HEK293 (cell line): Measurements from ENCODE around the gene LRRC23.

Experiments used
- CTCF ChIA-PET: fragments of 350-600 bp; formaldehyde crosslinking; extraction: SDS; loops from one replicate; lab custom pipeline; 2021; ENCODE audit warnings: antibody characterized with exemption; lab: Yijun Ruan, JAX
- POLR2A ChIA-PET: fragments of 300-600 bp; formaldehyde crosslinking; extraction: SDS; loops from one replicate; lab custom pipeline; 2020; ENCODE audit warnings: antibody characterized with exemption, inconsistent platforms; lab: Yijun Ruan, JAX
- H3K27ac ChIP-seq: fragments of 200-500 bp; sonication (Bioruptor generic); 2 replicates; pipeline ENCODE4 v1.5.1; 2014; ENCODE audit warnings: low read depth, low read length, control low read depth, inconsistent platforms; ENCODE audit errors: extremely low read depth
- H3K36me3 ChIP-seq, 2 experiments: fragments of 200-500 bp in 1 of 2; sonication (Bioruptor generic) in 1 of 2; 1 replicate in 1 of 2; 2 replicates in 1 of 2; pipeline ENCODE4 v1.5.1; 2014 to 2017; ENCODE audit warnings: inconsistent platforms in 2 of 2, low read length in 2 of 2; ENCODE audit not compliant: control insufficient read depth in 2 of 2, insufficient read depth in 1 of 2
- H3K4me1 ChIP-seq: fragments of 200-500 bp; sonication (Bioruptor generic); 2 replicates; pipeline ENCODE4 v1.5.1; 2014; ENCODE audit warnings: mild to moderate bottlenecking, low read length, inconsistent platforms; ENCODE audit not compliant: control insufficient read depth, insufficient read depth
- H3K4me3 ChIP-seq: 2 replicates; pipeline ENCODE4 v1.5.1; 2011; ENCODE audit warnings: low read depth, mild to moderate bottlenecking, control low read depth, low read length, moderate library complexity
- H3K9me3 ChIP-seq: fragments of 200-500 bp; sonication (Bioruptor generic); 2 replicates; pipeline ENCODE4 v1.5.1; 2014; ENCODE audit warnings: low read depth, low read length, inconsistent platforms; ENCODE audit not compliant: control insufficient read depth, insufficient read depth
- GFI1B ChIP-seq: fragments of 450-650 bp; formaldehyde crosslinking; IDR thresholded peaks from 2 replicates; pipeline ENCODE4 v1.5.1; 2016; ENCODE audit warnings: missing biosample characterization, missing genetic modification characterization
- SP3 ChIP-seq: fragments of 450-650 bp; formaldehyde crosslinking; IDR thresholded peaks from 2 replicates; pipeline ENCODE4 v1.5.1; 2016; ENCODE audit warnings: missing biosample characterization, missing genetic modification characterization
- ZBTB6 ChIP-seq: fragments of 450-650 bp; formaldehyde crosslinking; IDR thresholded peaks from 2 replicates; pipeline ENCODE4 v1.5.1; 2017; ENCODE audit warnings: missing biosample characterization, missing genetic modification characterization
- ZNF112 ChIP-seq: fragments of 450-650 bp; formaldehyde crosslinking; IDR thresholded peaks from 2 replicates; pipeline ENCODE4 v1.5.0; 2017; ENCODE audit warnings: missing biosample characterization, missing genetic modification characterization
- ZNF140 ChIP-seq: fragments of 450-650 bp; formaldehyde crosslinking; IDR thresholded peaks from 2 replicates; pipeline ENCODE4 v1.5.1; 2016; ENCODE audit warnings: missing biosample characterization, missing genetic modification characterization
- ZNF404 ChIP-seq: fragments of 450-650 bp; formaldehyde crosslinking; IDR thresholded peaks from 2 replicates; pipeline ENCODE4 v1.5.1; 2017; ENCODE audit warnings: missing biosample characterization, missing genetic modification characterization
- ZNF416 ChIP-seq: fragments of 450-650 bp; formaldehyde crosslinking; IDR thresholded peaks from 2 replicates; pipeline ENCODE4 v1.5.1; 2016; ENCODE audit warnings: missing biosample characterization, missing genetic modification characterization
- ZNF548 ChIP-seq: fragments of 450-650 bp; formaldehyde crosslinking; IDR thresholded peaks from 2 replicates; pipeline ENCODE4 v1.5.1; 2016; ENCODE audit warnings: missing biosample characterization, missing genetic modification characterization
- ZNF785 ChIP-seq: fragments of 450-650 bp; formaldehyde crosslinking; IDR thresholded peaks from 2 replicates; pipeline ENCODE4 v1.5.1; 2016; ENCODE audit warnings: missing biosample characterization, missing genetic modification characterization
- TF ChIP-seq, protein P1 (sequence below): fragments of 450-650 bp; formaldehyde crosslinking; IDR thresholded peaks from 2 replicates; pipeline ENCODE4 v1.5.1; 2016; ENCODE audit warnings: missing biosample characterization, missing genetic modification characterization
- TF ChIP-seq, protein P2 (sequence below): fragments of 450-650 bp; formaldehyde crosslinking; IDR thresholded peaks from 2 replicates; pipeline ENCODE4 v1.5.1; 2016; ENCODE audit warnings: missing biosample characterization, missing genetic modification characterization

LRRC23 gene

GRCh38 chr12:6914947-6915788 is 10.5 kb downstream of the LRRC23 start (continued):
- TF ChIP-seq, protein P1, sequence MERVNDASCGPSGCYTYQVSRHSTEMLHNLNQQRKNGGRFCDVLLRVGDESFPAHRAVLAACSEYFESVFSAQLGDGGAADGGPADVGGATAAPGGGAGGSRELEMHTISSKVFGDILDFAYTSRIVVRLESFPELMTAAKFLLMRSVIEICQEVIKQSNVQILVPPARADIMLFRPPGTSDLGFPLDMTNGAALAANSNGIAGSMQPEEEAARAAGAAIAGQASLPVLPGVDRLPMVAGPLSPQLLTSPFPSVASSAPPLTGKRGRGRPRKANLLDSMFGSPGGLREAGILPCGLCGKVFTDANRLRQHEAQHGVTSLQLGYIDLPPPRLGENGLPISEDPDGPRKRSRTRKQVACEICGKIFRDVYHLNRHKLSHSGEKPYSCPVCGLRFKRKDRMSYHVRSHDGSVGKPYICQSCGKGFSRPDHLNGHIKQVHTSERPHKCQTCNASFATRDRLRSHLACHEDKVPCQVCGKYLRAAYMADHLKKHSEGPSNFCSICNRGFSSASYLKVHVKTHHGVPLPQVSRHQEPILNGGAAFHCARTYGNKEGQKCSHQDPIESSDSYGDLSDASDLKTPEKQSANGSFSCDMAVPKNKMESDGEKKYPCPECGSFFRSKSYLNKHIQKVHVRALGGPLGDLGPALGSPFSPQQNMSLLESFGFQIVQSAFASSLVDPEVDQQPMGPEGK (tag by site-specific recombination): peak; percentile 58

- Histone ChIP-seq H3K9me3 (no peaks in the 10 kb centered on the region), H3K4me3 (no peak overlapping the region), H3K36me3 (peaks cover 15 to 39% of the 10 kb centered on the region in 2 experiments; a peak in 2 of 3 replicates), H3K27ac (no peak overlapping the region), H3K4me1 (peaks cover 7% of the 10 kb centered on the region)
- TF ChIP-seq ZNF548 (tag by site-specific recombination) (no peak), SP3 (peak; percentile 37; the same call in 1 of the 2 replicates), ZBTB6 (tag by site-specific recombination) (no peak)
- ChIA-PET POLR2A (interaction anchor here (1.0 kb wide), 1 partner anchor 47 kb away, joined by 3 read pairs; no protein-coding TSS in a partner anchor), CTCF (no interaction called here)
These were observed 11.2 kb downstream of the LRRC23 start for GRCh38 chr12:6915789-6916285.

DNA sequence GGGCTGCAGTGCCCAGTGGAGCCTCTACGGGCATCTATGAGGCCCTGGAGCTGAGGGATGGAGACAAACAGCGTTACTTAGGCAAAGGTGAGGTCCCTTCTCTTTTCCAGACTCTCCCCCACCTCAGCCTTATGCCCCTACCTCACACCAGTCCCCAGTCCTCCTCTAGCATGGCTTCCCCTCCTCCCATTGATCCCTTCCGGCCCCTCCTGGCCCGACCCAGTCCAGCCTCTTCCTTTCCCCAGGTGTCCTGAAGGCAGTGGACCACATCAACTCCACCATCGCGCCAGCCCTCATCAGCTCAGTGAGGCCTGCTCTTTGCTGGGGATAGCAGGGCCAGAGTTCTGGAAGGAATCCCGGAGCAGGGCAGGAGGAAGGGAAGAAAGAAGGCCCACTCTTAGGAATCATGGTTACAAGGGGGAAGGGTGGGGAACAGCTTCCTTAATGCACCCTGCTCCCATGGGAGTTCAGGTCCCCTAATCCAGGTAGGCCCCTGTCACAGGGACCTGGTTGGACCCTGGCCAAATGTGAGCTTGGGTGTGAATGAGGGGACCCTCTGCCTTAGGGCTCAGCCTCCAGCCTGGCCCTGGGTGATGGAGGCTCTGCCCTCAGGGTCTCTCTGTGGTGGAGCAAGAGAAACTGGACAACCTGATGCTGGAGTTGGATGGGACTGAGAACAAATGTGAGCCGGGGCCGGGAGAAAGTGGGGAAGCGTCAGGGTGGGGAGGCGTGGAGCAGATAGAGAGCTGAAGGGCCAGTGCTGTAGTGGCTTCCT is 12.0 kb downstream of the LRRC23 start:
- H3K4me3 ChIP-seq: no peak overlapping the region
- ChIA-PET CTCF (interaction anchor here (0.5 to 1.1 kb wide), 5 partner anchors 9 to 228 kb away, joined by 3 read pairs; no protein-coding TSS in a partner anchor), POLR2A (interaction anchor here (1.0 to 1.2 kb wide), 4 partner anchors 9 to 48 kb away, joined by 3 to 4 read pairs (median 3); no protein-coding TSS in a partner anchor)
- peaks cover 7% of the 10 kb centered on the region for H3K4me1 ChIP-seq
- H3K9me3 ChIP-seq: no peaks in the 10 kb centered on the region
- no peak for TF ChIP-seq ZNF785 (tag by site-specific recombination)
- no peak for TF ChIP-seq ZNF140
- TF ChIP-seq ZNF416: no peak
- TF ChIP-seq GFI1B (tag by site-specific recombination): no peak
- 0 out of 2 replicates have a peak, but pooled peaks have one; percentile 4 for TF ChIP-seq ZNF112 (tag by site-specific recombination)
- TF ChIP-seq ZNF404 (tag by site-specific recombination): no peak
- TF ChIP-seq, protein P2, sequence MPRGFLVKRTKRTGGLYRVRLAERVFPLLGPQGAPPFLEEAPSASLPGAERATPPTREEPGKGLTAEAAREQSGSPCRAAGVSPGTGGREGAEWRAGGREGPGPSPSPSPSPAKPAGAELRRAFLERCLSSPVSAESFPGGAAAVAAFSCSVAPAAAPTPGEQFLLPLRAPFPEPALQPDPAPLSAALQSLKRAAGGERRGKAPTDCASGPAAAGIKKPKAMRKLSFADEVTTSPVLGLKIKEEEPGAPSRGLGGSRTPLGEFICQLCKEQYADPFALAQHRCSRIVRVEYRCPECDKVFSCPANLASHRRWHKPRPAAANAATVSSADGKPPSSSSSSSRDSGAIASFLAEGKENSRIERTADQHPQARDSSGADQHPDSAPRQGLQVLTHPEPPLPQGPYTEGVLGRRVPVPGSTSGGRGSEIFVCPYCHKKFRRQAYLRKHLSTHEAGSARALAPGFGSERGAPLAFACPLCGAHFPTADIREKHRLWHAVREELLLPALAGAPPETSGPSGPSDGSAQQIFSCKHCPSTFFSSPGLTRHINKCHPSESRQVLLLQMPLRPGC (tag by site-specific recombination): no peak
- peaks cover 19 to 43% of the 10 kb centered on the region in 2 experiments; a peak in 2 of 3 replicates for H3K36me3 ChIP-seq
- no peak overlapping the region for H3K27ac ChIP-seq
